CD4-positive, alpha-beta T cell treated with Interleukin-15 for 1 hour (primary cell): ENCODE results near the gene DHRS7.

Experiments
- DNase-seq: peaks from one replicate; pipeline ENCODE4 v3.0.0-alpha.2; 2020

The DHRS7 gene

DNA sequence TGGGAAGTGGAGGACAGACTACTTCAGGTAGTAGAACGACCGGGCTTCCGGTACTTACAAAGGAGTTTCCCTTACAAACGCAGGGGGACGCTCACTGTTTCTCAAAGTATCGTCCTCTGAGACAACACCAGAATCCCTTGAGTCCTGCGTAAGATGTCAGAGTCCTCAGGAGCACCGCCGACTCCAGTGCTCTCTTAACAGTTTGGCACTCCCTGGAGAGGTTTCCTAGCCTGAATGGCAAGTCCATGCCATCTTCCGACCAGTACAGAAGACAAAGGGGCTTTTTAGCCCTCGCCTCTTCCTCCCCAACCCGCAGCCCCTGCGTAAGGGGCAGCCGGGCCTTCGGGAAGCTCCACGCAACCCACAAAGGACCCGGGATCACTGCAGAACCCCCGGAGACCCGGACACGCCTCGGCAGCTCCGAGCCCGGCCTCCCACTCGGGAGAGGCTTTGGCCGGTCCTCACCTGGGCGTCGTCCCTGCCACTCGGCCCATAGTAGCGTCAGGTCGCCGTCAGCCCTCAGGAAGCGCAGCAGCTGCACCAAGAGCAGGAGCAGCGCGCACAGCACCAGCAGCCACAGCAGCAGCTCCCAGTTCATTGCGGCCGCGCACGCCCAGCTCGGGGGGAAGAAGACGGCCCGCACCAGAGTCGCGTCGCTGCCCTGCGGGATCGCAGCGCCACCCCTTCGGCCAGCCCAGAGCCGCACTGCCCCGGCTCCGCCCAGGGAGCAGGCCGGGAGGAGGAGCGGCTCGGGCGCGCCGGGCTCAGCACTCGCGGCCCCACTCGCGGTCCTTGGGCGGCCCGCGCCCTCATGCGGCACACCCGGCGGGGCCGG, at the start of gene DHRS7:
DHRS7 (minus strand) TSS at position 687 of the 835 bp plus-strand sequence; CDS start at position 598, 89 bp downstream.
- peak; percentile 78 for DNase-seq

DNA sequence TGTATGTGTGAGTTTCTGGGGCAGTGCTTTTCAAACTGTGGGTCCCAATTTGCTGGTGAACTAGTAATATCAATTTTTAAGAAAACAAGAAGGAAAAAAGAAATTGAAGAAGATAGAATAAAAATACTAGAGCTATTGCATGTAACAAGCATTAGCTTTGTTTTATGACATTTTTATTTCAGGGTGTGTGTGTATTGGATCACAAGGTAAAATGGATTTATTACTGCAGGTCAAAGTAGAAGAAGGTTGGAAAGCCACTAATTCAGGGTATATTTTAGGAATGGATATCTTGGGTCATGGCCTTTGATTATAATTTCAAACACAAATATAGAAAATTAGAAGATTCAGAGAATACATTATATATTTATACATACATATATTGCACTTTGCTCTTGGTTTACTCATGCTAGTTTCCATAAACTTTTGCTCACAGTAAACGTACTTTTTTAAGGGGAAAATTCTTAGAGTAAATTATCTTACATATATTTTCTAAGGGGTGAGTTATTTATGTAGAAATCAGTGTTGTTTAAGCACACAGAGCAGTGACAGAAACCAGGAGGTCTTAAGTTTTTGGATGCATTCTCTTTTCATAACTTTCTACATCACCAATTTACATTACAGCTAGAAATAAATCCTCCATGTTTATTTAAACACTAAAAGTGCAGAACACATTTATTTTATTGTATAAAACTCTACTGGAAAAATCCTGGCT, 49.4 kb upstream of the DHRS7 start:
- no peak for DNase-seq

GRCh38 chr14:60214003-60214402, 48.8 kb upstream of the DHRS7 start:
- DNase-seq: no peak

- no peak for DNase-seq
Measured at GRCh38 chr14:60212503-60213371, 47.5 kb upstream of the DHRS7 start.

GRCh38 chr14:60211153-60211552, 46.0 kb upstream of the DHRS7 start:
- DNase-seq: no peak

DNA sequence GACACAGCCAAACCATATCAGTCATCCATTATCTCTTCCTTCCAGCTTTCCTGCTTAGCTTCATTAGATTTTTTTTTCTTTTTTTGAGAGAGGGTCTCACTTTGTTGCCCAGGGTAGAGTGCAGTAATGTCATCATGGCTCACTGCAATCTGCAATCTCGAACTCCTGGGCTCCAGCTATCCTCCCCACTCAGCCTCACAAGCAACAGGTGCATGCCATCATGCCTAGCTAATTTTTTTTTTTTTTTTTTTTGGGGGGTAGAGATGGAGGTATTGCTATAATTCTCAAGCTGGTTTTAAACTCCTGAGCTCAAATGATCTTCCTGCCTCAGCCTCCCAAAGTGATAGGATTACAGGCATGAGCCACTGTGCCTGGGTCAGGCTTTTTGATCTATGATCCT, 45.5 kb upstream of the DHRS7 start:
- DNase-seq: no peak

- DNase-seq: no peak
Measured at GRCh38 chr14:60206837-60207533, 41.8 kb upstream of the DHRS7 start.

GRCh38 chr14:60206249-60206670, 41.1 kb upstream of the DHRS7 start:
- no peak for DNase-seq

GRCh38 chr14:60204843-60205774, 39.9 kb upstream of the DHRS7 start:
- no peak for DNase-seq

DNA sequence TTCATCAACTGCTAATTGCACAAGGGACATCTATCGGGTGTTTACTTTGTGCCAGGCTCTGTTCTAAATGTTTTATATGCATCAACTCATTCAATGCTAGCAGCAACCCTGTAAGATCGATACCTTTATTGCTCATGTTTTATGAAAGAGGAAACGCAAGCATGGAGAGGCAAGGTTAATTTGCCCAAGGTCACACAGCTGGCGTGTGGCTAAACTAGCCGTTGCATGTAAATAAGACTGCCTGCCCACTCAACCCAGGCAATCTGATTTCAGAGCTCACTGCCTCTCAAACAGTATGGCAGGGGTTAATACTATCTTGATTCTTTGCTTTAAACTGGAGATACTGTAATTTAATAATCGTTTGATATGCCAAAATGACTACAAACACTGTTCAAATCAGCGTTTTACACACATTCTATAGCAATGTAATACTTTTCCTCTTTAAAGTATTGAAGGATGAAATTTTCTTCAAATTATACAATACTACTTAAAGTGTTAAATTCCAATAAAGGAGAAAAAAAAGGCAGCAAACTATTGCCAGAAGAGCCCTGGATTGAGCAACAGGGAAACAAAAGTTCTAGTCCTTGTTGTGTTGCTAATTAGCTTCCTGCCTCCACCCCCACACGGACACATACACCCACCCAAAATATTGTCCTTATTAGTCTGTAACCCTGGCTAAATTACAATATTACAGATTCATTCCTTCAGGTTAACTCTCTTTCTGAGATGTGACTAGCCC, 39.1 kb upstream of the DHRS7 start:
- no peak for DNase-seq

- no peak for DNase-seq
Measured at GRCh38 chr14:60199321-60199720, 34.1 kb upstream of the DHRS7 start.

DNA sequence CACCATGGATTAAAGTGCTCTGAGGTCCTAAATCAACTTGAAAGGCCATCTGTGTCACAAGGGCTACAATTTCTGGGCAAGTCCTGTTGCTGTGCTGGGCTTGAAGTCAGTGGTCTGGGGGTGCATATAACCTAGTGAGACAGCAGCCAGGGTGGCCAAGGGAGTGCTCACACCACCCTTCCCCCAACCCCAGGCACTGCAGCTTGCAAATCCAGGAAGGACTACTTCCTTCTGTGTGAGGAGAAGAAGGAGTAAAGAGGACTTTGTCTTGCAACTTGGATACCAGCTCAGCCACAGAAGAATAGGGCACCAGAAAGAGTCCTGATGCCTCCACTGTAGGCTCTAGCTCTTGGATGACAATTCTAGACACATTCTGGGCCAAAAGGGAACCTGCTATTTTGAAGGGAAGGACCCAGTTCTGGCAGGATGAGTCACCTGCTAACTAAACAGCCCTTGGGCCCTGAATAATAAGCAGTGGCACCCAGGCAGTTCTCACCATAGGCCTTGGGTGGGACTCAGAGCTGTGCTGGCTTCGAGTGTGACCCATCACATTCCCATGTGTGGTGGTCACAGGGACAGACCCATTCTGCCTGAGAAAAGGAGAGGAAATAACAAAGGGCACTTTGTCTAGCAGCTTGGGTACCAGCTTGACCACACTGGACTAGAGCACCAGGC, 32.6 kb upstream of the DHRS7 start:
- no peak for DNase-seq

DNA sequence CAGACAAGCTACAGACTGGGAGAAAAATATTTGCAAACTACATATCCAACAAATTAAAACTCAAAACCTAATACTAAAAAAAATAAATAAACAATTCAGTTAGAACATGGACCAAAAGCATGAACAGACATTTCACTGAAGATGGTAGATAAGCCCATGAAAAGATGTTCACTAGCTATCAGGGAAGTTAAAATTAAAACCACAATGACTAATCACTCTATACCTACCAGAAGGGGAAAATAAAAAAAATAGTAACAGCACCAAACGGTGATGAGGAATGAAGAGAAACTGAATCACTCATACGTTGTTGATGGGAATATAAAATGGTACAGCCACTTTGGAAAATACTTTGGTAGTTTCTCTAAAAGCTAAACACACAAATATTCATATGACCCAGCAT, 31.1 kb upstream of the DHRS7 start:
- no peak for DNase-seq

- no peak for DNase-seq
Measured at GRCh38 chr14:60195179-60195810, 30.1 kb upstream of the DHRS7 start.

GRCh38 chr14:60189923-60190840, 25.0 kb upstream of the DHRS7 start:
- DNase-seq: no peak

DNA sequence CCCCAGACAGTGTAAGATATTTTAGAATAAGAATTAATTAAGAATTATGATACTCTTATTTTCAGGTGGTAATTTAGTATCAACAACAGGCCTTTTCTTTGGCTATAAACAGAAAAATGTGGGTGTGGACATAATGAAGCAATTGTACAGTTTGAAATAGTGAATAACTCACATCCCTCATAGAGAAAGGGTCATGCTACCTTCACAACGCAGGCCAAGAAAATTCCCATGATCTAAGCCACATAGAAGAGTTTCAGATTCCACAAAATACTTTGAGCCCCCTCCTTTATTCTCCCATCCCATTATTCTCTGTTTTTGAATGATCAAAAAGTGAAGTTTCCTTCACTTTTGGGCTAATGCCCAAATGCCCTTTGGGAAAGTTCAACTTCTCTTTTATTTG, 23.5 kb upstream of the DHRS7 start:
- no peak for DNase-seq

DNA sequence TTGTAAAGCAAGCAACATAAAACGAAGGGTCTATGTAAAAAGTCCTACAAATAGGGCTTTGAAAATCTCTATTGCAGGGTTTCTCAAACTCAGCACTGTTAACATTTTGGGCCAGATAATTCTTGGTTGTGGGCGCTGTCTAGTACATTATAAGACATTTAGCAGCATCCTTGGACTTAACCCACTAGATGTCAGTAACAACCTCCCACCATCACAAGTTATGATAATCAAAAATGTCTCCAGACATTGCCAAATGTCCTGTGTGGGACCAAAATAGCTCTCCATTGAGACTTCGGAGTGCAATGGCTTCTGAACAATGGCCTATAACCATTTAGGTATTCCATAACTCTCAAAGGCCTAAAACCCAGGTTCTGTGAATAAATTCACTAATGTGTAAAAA, 22.9 kb upstream of the DHRS7 start:
- no peak for DNase-seq

DNA sequence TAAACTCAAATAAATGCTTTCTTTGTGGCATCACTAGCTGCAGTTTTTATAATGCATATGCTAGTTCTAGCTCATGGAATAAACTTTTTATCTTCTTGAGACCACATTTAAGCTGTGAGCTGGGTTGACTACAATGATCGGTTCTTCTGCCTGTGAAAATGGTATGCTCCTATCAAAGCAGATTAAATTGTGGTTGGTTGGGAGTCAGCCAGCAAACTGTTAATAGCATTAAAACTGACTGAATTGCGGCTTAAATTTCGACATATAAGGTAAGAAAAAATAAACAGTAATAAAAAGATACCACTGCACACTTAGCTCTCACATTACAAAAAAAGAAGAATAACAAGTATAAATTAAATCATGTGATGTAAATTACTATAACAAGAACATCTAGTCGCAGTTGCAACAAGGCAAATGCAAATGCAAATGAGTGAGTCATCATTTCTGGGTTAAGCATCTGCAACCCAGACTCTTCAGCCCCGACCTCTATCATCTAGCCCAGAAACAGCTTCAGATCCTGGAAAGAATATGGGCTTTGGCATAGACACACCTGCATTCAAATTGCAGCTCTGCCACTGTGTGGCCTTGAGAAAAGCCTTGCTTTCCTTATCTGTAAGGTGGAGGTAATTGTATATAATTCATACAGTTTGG, 19.8 kb upstream of the DHRS7 start:
- no peak for DNase-seq
